HUES6 (cell line): Measurements from ENCODE around the gene DNAH2.

Experiments
- H3K27ac ChIP-seq: 2 replicates; pipeline ENCODE4 v1.7.0; 2013; ENCODE audit warnings: low read depth, mild to moderate bottlenecking, low read length, inconsistent platforms
- H3K27me3 ChIP-seq: 2 replicates; pipeline ENCODE4 v1.6.1; 2013; ENCODE audit warnings: low read length; ENCODE audit not compliant: control insufficient read depth, insufficient read depth
- H3K36me3 ChIP-seq: 2 replicates; pipeline ENCODE4 v1.6.1; 2013; ENCODE audit warnings: low read length; ENCODE audit not compliant: control insufficient read depth, insufficient read depth
- H3K4me1 ChIP-seq: 2 replicates; pipeline ENCODE4 v1.6.1; 2013; ENCODE audit warnings: low read length; ENCODE audit not compliant: control insufficient read depth, insufficient read depth
- H3K4me3 ChIP-seq: 2 replicates; pipeline ENCODE4 v1.5.1; 2013; ENCODE audit warnings: low read depth, low read length
- H3K9ac ChIP-seq: one replicate; pipeline ENCODE4 v1.6.1; 2013; ENCODE audit warnings: mild to moderate bottlenecking, low read length
- H3K9me3 ChIP-seq: 2 replicates; pipeline ENCODE4 v1.6.1; 2013; ENCODE audit warnings: low read depth, low read length; ENCODE audit not compliant: control insufficient read depth, insufficient read depth

The DNAH2 gene

DNA sequence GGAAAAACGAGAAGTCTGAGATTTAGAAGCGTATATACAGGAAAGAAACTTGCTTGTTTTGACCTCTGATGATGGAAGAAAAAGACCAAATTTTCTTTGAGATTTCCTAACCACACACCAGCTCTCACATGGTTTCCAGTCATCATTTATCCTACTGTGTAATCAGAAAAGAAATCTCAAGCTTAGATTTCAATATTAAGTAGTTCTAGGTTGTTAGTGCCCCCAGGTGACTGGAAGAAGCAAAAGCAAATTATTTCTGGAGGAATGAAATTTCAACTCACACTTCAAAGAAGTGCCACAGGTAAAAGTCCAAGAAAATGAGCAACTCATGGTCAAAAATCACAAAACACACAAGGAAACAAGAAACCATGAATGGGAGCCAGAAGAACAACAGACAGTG is 64.7 kb downstream of the DNAH2 start:
- Histone ChIP-seq H3K27me3 (no peaks in the 10 kb centered on the region; the same call in 1 of the 2 replicates), H3K36me3 (no peaks in the 10 kb centered on the region), H3K4me1 (no peaks in the 10 kb centered on the region), H3K4me3 (no peak overlapping the region), H3K9ac (no peak overlapping the region), H3K27ac (no peak overlapping the region), H3K9me3 (no peaks in the 10 kb centered on the region)

- no peaks in the 10 kb centered on the region for H3K9me3 ChIP-seq
- no peaks in the 10 kb centered on the region for H3K4me1 ChIP-seq
- H3K36me3 ChIP-seq, result no peaks in the 10 kb centered on the region
- no peak overlapping the region for H3K9ac ChIP-seq
- H3K27ac ChIP-seq, result no peak overlapping the region
- H3K27me3 ChIP-seq, result no peaks in the 10 kb centered on the region
- no peak overlapping the region for H3K4me3 ChIP-seq
Measured at GRCh38 chr17:7786866-7787265, 69.3 kb downstream of the DNAH2 start.

GRCh38 chr17:7789131-7789530 is 71.6 kb downstream of the DNAH2 start:
- Histone ChIP-seq H3K36me3 (no peaks in the 10 kb centered on the region), H3K4me1 (peaks cover 4% of the 10 kb centered on the region; the same call in 1 of the 2 replicates), H3K9me3 (no peaks in the 10 kb centered on the region), H3K27me3 (no peaks in the 10 kb centered on the region), H3K9ac (no peak overlapping the region), H3K4me3 (no peak overlapping the region), H3K27ac (no peak overlapping the region)

DNA sequence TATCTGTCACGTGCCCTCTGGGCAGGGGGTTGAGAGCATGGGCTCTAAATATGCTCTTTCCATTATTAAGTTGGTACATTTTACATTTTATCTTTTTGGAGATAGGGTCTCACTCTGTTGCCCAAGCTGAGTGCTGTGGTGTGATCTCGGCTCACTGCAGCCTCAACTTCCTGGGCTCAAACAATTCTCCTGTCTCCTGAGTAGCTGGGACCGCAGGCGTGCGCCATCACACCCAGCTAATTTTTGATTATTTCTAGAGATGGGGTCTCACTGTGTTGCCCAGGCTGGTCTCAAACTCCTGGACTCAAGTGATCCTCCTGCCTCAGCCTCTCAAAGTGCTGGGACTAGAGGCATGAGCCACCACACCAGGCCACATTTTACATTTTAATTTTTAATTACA is 72.6 kb downstream of the DNAH2 start:
- H3K4me1 ChIP-seq, result peaks cover 4% of the 10 kb centered on the region; the same call in 1 of the 2 replicates
- H3K9ac ChIP-seq, result no peak overlapping the region
- no peak overlapping the region for H3K4me3 ChIP-seq
- H3K9me3 ChIP-seq, result no peaks in the 10 kb centered on the region
- no peaks in the 10 kb centered on the region for H3K27me3 ChIP-seq
- H3K27ac ChIP-seq, result no peak overlapping the region
- no peaks in the 10 kb centered on the region for H3K36me3 ChIP-seq

- Histone ChIP-seq H3K27me3 (no peaks in the 10 kb centered on the region), H3K27ac (no peak overlapping the region), H3K9me3 (no peaks in the 10 kb centered on the region), H3K36me3 (no peaks in the 10 kb centered on the region), H3K9ac (no peak overlapping the region), H3K4me3 (no peak overlapping the region), H3K4me1 (peaks cover 4% of the 10 kb centered on the region; the same call in 1 of the 2 replicates)
Measured at GRCh38 chr17:7792611-7793010, 75.1 kb downstream of the DNAH2 start.

- H3K9me3 ChIP-seq, result no peaks in the 10 kb centered on the region
- H3K4me1 ChIP-seq, result peaks cover 4% of the 10 kb centered on the region; the same call in 1 of the 2 replicates
- H3K4me3 ChIP-seq, result no peak overlapping the region
- H3K27me3 ChIP-seq, result no peaks in the 10 kb centered on the region
- no peak overlapping the region for H3K9ac ChIP-seq
- H3K36me3 ChIP-seq, result no peaks in the 10 kb centered on the region
- H3K27ac ChIP-seq, result no peak overlapping the region
Measured at GRCh38 chr17:7794075-7794663, 76.6 kb downstream of the DNAH2 start.

DNA sequence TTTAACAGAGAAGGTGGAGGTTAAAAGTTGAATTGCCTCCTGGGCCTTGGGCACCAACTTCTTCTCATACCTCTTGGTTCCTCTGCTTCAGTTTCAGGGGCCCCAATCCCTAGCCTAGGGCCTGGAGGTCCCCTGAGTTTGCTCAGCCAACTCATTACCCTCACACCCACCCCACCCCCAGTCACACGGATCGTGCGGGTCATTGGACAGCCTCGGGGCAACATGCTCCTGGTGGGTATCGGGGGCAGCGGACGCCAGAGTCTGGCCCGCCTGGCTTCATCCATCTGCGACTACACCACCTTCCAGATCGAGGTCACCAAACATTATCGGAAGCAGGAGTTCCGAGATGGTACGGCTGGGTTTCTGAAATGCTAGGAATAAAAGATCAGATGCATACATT is 80.4 kb downstream of the DNAH2 start:
- Histone ChIP-seq H3K27me3 (no peaks in the 10 kb centered on the region), H3K9ac (no peak overlapping the region), H3K4me1 (peaks cover 4% of the 10 kb centered on the region; the same call in 1 of the 2 replicates), H3K36me3 (no peaks in the 10 kb centered on the region), H3K9me3 (no peaks in the 10 kb centered on the region), H3K27ac (no peak overlapping the region), H3K4me3 (no peak overlapping the region)

DNA sequence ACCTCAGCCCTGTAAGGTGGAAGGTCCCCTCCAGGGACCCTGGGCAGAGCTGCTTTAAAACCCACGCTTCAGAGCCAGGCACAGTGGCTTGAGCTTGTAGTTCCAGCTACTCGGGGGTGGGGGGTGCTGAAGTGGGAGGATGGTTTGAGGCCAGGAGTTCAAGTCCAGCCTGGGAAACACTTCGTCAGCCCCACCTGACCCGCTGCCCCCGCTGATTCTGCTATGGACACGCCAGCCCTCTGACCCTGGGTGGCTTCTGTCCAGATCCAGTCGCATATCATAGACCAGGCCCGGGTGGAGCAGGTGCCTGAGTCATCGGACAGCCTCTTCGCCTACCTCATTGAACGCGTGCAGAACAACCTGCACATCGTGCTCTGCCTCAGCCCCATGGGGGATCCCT is 81.3 kb downstream of the DNAH2 start:
- no peaks in the 10 kb centered on the region for H3K27me3 ChIP-seq
- H3K27ac ChIP-seq, result no peak overlapping the region
- no peak overlapping the region for H3K4me3 ChIP-seq

DNA sequence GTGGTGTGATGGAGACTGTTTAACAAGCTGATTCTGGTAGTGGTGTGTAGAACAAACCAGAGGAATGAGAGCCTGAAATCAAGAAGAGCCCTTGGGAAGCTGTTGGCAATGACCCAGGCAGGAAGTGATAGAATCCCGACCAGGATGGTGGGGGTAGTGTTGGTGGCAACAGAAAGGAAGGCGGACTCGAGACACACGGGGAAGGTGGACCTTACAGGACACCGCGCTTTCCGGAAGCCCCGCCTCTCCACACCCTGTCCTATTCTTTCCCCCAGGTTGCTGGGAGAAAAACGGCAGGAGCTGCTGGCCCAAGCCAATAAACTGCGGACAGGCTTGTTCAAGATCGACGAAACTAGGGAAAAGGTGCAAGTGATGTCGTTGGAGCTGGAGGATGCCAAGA is 86.4 kb downstream of the DNAH2 start:
- Histone ChIP-seq H3K4me3 (no peak overlapping the region), H3K9me3 (no peaks in the 10 kb centered on the region), H3K36me3 (no peaks in the 10 kb centered on the region), H3K27ac (no peak overlapping the region), H3K4me1 (no peaks in the 10 kb centered on the region), H3K27me3 (no peaks in the 10 kb centered on the region), H3K9ac (no peak overlapping the region)

More for the DNA sequence above, 81.3 kb downstream of the DNAH2 start:
- H3K36me3 ChIP-seq, result no peaks in the 10 kb centered on the region
- peaks cover 4% of the 10 kb centered on the region; the same call in 1 of the 2 replicates for H3K4me1 ChIP-seq
- H3K9me3 ChIP-seq, result no peaks in the 10 kb centered on the region
- H3K9ac ChIP-seq, result no peak overlapping the region

GRCh38 chr17:7806587-7806986 is 89.0 kb downstream of the DNAH2 start:
- Histone ChIP-seq H3K27me3 (no peaks in the 10 kb centered on the region), H3K4me3 (no peak overlapping the region), H3K36me3 (no peaks in the 10 kb centered on the region), H3K27ac (no peak overlapping the region), H3K9ac (no peak overlapping the region), H3K9me3 (no peaks in the 10 kb centered on the region), H3K4me1 (no peaks in the 10 kb centered on the region)

DNA sequence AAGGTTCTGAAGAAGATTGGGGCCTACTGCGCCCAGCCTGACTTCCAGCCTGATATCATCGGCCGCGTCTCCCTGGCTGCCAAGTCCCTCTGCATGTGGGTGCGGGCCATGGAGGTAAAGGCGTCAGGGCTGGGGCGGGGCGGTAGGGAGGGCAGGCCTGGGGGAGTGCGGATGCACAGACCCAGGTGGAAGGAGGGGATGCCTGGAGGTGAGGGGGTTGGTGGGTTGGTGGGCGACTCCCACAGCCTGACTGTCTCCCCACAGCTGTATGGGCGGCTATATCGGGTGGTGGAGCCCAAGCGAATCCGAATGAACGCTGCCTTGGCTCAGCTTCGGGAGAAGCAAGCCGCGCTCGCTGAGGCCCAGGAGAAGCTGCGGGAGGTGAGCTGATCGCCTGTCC is 89.7 kb downstream of the DNAH2 start:
- no peaks in the 10 kb centered on the region for H3K9me3 ChIP-seq
- no peaks in the 10 kb centered on the region for H3K36me3 ChIP-seq
- no peak overlapping the region for H3K9ac ChIP-seq
- H3K4me1 ChIP-seq, result no peaks in the 10 kb centered on the region
- no peaks in the 10 kb centered on the region for H3K27me3 ChIP-seq
- H3K27ac ChIP-seq, result no peak overlapping the region
- H3K4me3 ChIP-seq, result no peak overlapping the region
